GM23338 (cell line): ENCODE data around the gene EDEM2. TPM values are rescaled to one million over a fixed set of nuclear protein-coding genes. Genes with fewer than 3 reads are reported as not detected.
"Not testable (repeated sequence)": the region's sequence is repeated elsewhere in the genome, so short reads cannot be mapped to it uniquely, and the experiment has no call there.

Experiments used
- ATAC-seq: fragments of 200-7000 bp; cut with Tn5 transposase; 3 replicates; pipeline ENCODE4 v1.9.1; 2020
- DNase-seq: peaks from one replicate; pipeline ENCODE4 v3.0.0-alpha.2; 2015; ENCODE audit warnings: low spot score
- H2AFZ ChIP-seq: fragments of 200-600 bp; sonication (generic); 2 replicates; pipeline ENCODE4 v1.8.0; 2016; ENCODE audit warnings: antibody characterized with exemption, mild to moderate bottlenecking, moderate library complexity
- H3F3A ChIP-seq: fragments of 200-600 bp; sonication (generic); replicated peaks from 2 replicates; pipeline ENCODE4 v1.8.0; 2017; ENCODE audit warnings: antibody characterized with exemption, mixed run types, low read depth
- H3K27ac ChIP-seq: fragments of 200-600 bp; sonication (generic); 2 replicates; pipeline ENCODE4 v1.6.1; 2016; ENCODE audit warnings: low read depth
- H3K27me3 ChIP-seq: fragments of 200-600 bp; sonication (generic); 2 replicates; pipeline ENCODE4 v1.8.0; 2016; ENCODE audit warnings: mild to moderate bottlenecking, mixed run types, moderate library complexity; ENCODE audit not compliant: insufficient read depth
- H3K36me3 ChIP-seq: fragments of 200-600 bp; sonication (generic); 2 replicates; pipeline ENCODE4 v1.8.0; 2016; ENCODE audit warnings: mild to moderate bottlenecking; ENCODE audit not compliant: insufficient read depth
- H3K4me1 ChIP-seq: fragments of 200-600 bp; sonication (generic); 2 replicates; pipeline ENCODE4 v1.8.0; 2016; ENCODE audit warnings: mild to moderate bottlenecking, moderate library complexity; ENCODE audit not compliant: insufficient read depth
- H3K4me2 ChIP-seq: fragments of 200-600 bp; sonication (generic); 2 replicates; pipeline ENCODE4 v1.7.1; 2017; ENCODE audit warnings: mixed run types
- H3K4me3 ChIP-seq: fragments of 200-600 bp; sonication (generic); 2 replicates; pipeline ENCODE4 v1.6.1; 2016; ENCODE audit warnings: mixed run types
- H3K79me2 ChIP-seq: fragments of 200-600 bp; sonication (generic); replicated peaks from 2 replicates; pipeline ENCODE4 v1.8.0; 2017; ENCODE audit warnings: mild to moderate bottlenecking; ENCODE audit not compliant: insufficient read depth
- H3K9me2 ChIP-seq: fragments of 200-600 bp; sonication (generic); 2 replicates; pipeline ENCODE4 v1.8.0; 2017; ENCODE audit not compliant: insufficient read depth
- H4K20me1 ChIP-seq: fragments of 200-600 bp; sonication (generic); replicated peaks from 2 replicates; pipeline ENCODE4 v1.8.0; 2017; ENCODE audit warnings: mild to moderate bottlenecking; ENCODE audit not compliant: insufficient read depth
- H3K27ac Mint-ChIP-seq: 2 replicates; pipeline ENCODE4 v1.8.0; 2020; ENCODE audit warnings: inconsistent platforms, mild to moderate bottlenecking, moderate library complexity, mixed read lengths
- H3K27me3 Mint-ChIP-seq: 3 replicates; pipeline ENCODE4 v1.8.0; 2022; ENCODE audit warnings: low read depth, mild to moderate bottlenecking, moderate library complexity, mixed read lengths, inconsistent platforms; ENCODE audit not compliant: insufficient read depth, poor library complexity
- H3K36me3 Mint-ChIP-seq: 3 replicates; pipeline ENCODE4 v1.8.0; 2021; ENCODE audit warnings: low read depth, mild to moderate bottlenecking, inconsistent platforms, moderate library complexity, mixed read lengths
- H3K4me1 Mint-ChIP-seq: 3 replicates; pipeline ENCODE4 v1.8.0; 2020; ENCODE audit warnings: mild to moderate bottlenecking, inconsistent platforms, mixed read lengths
- H3K4me3 Mint-ChIP-seq: 3 replicates; pipeline ENCODE4 v1.8.0; 2021; ENCODE audit warnings: moderate library complexity, mild to moderate bottlenecking, inconsistent platforms, mixed read lengths
- H3K9me3 Mint-ChIP-seq: 3 replicates; pipeline ENCODE4 v1.8.0; 2020; ENCODE audit warnings: moderate library complexity, mild to moderate bottlenecking, inconsistent platforms, mixed read lengths
- CREB1 ChIP-seq: fragments of 250-450 bp; sonication (Bioruptor Pico); IDR thresholded peaks from 2 replicates; pipeline ENCODE4 v1.5.0; 2020; ENCODE audit warnings: low read depth, mild to moderate bottlenecking, moderate library complexity
- EZH2 ChIP-seq: fragments of 200-600 bp; sonication (generic); IDR thresholded peaks from one replicate; pipeline ENCODE4 v1.8.0; 2017; ENCODE audit warnings: antibody characterized with exemption, mild to moderate bottlenecking, low read depth; ENCODE audit not compliant: unreplicated experiment
- EZH2phosphoT487 ChIP-seq: fragments of 200-600 bp; sonication (generic); IDR thresholded peaks from one replicate; pipeline ENCODE4 v1.8.1; 2018; ENCODE audit warnings: antibody characterized with exemption; ENCODE audit not compliant: unreplicated experiment
- JUNB ChIP-seq: IDR thresholded peaks from one replicate; pipeline ENCODE4 v1.6.1; 2016; ENCODE audit warnings: antibody characterized with exemption; ENCODE audit not compliant: unreplicated experiment
- STAT1 ChIP-seq: IDR thresholded peaks from one replicate; pipeline ENCODE4 v1.6.1; 2016; ENCODE audit warnings: antibody characterized with exemption; ENCODE audit not compliant: unreplicated experiment
- ZNF114 ChIP-seq: fragments of 250-450 bp; sonication (Bioruptor Pico); IDR thresholded peaks from 2 replicates; pipeline ENCODE4 v1.5.0; 2020; ENCODE audit warnings: mild to moderate bottlenecking, moderate library complexity
- polyA plus RNA-seq: library from polyadenylated mRNA; unstranded; fragments of >200 nt; fragmentation: Nextera tagmentation; extraction: Ambion mirVana; gene quantifications from 2 replicates; pipeline ENCODE4 v1.2.1, GENCODE V29; 2016
- total RNA-seq: library from RNA; depleted of rRNA; stranded (reverse); fragments of >200 nt; shearing (Covaris generic); gene quantifications from 2 replicates; pipeline ENCODE4 v1.2.3, GENCODE V29; 2014
- TF ChIP-seq, protein P1 (sequence below): fragments of 250-450 bp; sonication (Bioruptor Pico); IDR thresholded peaks from 2 replicates; pipeline ENCODE4 v1.5.0; 2020; ENCODE audit warnings: mild to moderate bottlenecking, moderate library complexity
- TF ChIP-seq, protein P2 (sequence below): IDR thresholded peaks from 2 replicates; pipeline ENCODE4 v1.6.1; 2016; ENCODE audit warnings: antibody characterized with exemption

EDEM2 gene
- total and polyA plus RNA-seq, 2 experiments from 2014 or later, result 13.9 to 25.3 TPM

DNA sequence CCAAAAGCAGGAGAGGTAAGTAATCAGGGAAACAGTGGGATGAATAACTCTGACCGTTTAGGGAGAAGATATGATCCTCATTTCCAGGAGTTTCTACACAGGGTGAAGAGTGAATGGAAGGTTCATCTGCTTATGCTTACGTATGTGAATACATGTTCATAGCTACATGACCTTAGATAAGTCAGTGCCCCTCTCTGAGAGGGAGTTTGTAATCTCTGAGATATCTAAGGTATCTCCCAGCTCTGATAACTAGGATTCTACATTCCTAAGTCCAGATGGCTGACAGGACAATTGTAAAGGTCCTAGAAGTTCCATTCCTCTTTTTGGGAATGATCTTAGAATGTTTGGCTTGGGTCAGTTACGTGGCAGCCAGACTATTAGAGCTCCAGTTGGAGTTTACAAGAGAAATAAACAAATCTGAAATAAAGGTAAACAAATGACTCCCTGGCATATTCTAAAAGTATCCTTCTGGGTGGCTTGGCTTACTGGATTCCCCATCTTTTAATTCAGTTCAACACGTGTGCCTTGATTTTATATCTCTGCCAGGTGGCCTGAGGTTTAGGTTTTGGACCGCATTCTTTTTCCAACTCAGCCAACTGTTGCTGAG lies 40.6 kb upstream of the EDEM2 start:
- Histone ChIP-seq H4K20me1 (no peaks in the 10 kb centered on the region), H3K9me2 (0 out of 2 replicates have a peak, but pooled peaks cover 3% of the 10 kb centered on the region), H3K27ac (no peak overlapping the region), H3K4me3 (no peak overlapping the region), H3K79me2 (no peaks in the 10 kb centered on the region), H3K27me3 (no peaks in the 10 kb centered on the region), H3K4me1 (peaks cover 5% of the 10 kb centered on the region; the same call in 1 of the 2 replicates), H3K4me2 (no peak overlapping the region), H2AFZ (no peak overlapping the region), H3K36me3 (no peaks in the 10 kb centered on the region), H3F3A (no peaks in the 10 kb centered on the region)
- TF ChIP-seq EZH2phosphoT487, result no peak
- TF ChIP-seq JUNB, result no peak
- no peak for TF ChIP-seq EZH2
- DNase-seq (no peak), ATAC-seq (no peak)
- no peaks in the 10 kb centered on the region for H3K27me3 Mint-ChIP-seq
- peaks cover 6% of the 10 kb centered on the region; the same call in 1 of the 3 replicates for H3K36me3 Mint-ChIP-seq
- no peak overlapping the region for H3K4me3 Mint-ChIP-seq
- H3K4me1 Mint-ChIP-seq, result peaks cover 21% of the 10 kb centered on the region
- peaks cover 22% of the 10 kb centered on the region for H3K9me3 Mint-ChIP-seq
- no peak overlapping the region for H3K27ac Mint-ChIP-seq

DNA sequence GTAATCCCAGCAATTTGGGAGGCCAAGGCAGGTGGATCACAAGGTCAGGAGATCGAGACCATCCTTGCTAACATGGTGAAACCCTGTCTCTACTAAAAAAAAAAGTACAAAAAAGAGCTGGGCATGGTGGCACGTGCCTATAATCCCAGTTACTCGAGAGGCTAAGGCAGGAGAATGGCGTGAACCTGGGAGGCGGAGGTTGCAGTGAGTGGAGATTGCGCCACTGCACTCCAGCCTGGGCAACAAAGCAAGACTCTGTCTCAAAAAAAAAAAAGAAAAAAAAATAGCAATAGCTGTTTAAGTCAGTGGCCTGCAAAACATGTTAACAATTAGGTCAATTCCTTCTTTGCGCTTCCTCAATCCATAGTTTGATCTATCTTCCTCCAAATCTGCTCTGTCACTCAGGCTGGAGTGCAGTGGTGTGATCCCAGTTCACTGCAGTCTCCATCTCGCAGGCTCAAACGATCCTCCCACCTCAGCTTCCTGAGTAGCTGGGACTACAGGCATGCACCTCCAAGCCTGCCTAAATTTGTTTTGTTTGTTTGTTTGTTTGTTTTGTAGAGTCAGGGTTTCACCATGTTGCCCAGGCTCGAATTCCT lies 39.7 kb upstream of the EDEM2 start:
- DNase-seq, H3K4me1 ChIP-seq, H3K27ac ChIP-seq, H3K9me2 ChIP-seq, H3K27ac Mint-ChIP-seq, ATAC-seq, H4K20me1 ChIP-seq, H3K4me3 ChIP-seq, H2AFZ ChIP-seq, H3F3A ChIP-seq, H3K36me3 ChIP-seq, H3K27me3 ChIP-seq, H3K36me3 Mint-ChIP-seq, H3K79me2 ChIP-seq, H3K4me3 Mint-ChIP-seq, H3K4me2 ChIP-seq, H3K27me3 Mint-ChIP-seq: not testable (repeated sequence)
- Mint-ChIP-seq H3K4me1 (peaks cover 14% of the 10 kb centered on the region), H3K9me3 (peaks cover 22% of the 10 kb centered on the region)

DNA sequence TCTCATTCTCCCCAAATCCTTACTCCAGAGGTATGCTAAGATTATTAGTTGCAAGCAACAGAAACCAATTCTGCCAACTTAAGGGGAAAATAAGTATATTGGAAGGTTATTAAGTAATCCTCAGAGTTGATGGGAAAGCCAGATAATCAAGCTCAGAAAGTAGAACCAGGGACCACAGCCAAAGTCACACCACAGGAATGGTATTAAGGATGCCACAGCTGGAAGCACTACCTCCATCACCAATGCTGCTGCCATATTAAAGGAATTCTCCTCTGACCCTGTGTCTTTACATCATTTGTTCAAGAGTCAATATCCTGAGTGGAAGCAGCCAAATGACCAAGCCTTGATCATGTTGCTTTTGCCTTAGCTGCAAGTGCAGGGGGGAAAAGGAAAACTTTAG lies 34.6 kb upstream of the EDEM2 start:
- H3K9me3 Mint-ChIP-seq, result peaks cover 3% of the 10 kb centered on the region; the same call in 1 of the 3 replicates
- Histone ChIP-seq H3K79me2 (no peaks in the 10 kb centered on the region), H2AFZ (no peak overlapping the region), H3F3A (no peaks in the 10 kb centered on the region), H3K4me2 (no peak overlapping the region), H3K4me3 (no peak overlapping the region), H3K9me2 (0 out of 2 replicates have a peak, but pooled peaks cover 3% of the 10 kb centered on the region), H3K27me3 (no peaks in the 10 kb centered on the region), H3K27ac (no peak overlapping the region), H3K36me3 (no peaks in the 10 kb centered on the region), H3K4me1 (no peaks in the 10 kb centered on the region), H4K20me1 (no peaks in the 10 kb centered on the region)
- no peak for DNase-seq
- no peak overlapping the region for H3K27ac Mint-ChIP-seq
- H3K4me3 Mint-ChIP-seq, result no peak overlapping the region
- H3K4me1 Mint-ChIP-seq, result no peaks in the 10 kb centered on the region
- H3K36me3 Mint-ChIP-seq, result peaks cover 7% of the 10 kb centered on the region; the same call in 2 of the 3 replicates
- H3K27me3 Mint-ChIP-seq, result no peaks in the 10 kb centered on the region
- no peak for ATAC-seq
- TF ChIP-seq, protein P1, sequence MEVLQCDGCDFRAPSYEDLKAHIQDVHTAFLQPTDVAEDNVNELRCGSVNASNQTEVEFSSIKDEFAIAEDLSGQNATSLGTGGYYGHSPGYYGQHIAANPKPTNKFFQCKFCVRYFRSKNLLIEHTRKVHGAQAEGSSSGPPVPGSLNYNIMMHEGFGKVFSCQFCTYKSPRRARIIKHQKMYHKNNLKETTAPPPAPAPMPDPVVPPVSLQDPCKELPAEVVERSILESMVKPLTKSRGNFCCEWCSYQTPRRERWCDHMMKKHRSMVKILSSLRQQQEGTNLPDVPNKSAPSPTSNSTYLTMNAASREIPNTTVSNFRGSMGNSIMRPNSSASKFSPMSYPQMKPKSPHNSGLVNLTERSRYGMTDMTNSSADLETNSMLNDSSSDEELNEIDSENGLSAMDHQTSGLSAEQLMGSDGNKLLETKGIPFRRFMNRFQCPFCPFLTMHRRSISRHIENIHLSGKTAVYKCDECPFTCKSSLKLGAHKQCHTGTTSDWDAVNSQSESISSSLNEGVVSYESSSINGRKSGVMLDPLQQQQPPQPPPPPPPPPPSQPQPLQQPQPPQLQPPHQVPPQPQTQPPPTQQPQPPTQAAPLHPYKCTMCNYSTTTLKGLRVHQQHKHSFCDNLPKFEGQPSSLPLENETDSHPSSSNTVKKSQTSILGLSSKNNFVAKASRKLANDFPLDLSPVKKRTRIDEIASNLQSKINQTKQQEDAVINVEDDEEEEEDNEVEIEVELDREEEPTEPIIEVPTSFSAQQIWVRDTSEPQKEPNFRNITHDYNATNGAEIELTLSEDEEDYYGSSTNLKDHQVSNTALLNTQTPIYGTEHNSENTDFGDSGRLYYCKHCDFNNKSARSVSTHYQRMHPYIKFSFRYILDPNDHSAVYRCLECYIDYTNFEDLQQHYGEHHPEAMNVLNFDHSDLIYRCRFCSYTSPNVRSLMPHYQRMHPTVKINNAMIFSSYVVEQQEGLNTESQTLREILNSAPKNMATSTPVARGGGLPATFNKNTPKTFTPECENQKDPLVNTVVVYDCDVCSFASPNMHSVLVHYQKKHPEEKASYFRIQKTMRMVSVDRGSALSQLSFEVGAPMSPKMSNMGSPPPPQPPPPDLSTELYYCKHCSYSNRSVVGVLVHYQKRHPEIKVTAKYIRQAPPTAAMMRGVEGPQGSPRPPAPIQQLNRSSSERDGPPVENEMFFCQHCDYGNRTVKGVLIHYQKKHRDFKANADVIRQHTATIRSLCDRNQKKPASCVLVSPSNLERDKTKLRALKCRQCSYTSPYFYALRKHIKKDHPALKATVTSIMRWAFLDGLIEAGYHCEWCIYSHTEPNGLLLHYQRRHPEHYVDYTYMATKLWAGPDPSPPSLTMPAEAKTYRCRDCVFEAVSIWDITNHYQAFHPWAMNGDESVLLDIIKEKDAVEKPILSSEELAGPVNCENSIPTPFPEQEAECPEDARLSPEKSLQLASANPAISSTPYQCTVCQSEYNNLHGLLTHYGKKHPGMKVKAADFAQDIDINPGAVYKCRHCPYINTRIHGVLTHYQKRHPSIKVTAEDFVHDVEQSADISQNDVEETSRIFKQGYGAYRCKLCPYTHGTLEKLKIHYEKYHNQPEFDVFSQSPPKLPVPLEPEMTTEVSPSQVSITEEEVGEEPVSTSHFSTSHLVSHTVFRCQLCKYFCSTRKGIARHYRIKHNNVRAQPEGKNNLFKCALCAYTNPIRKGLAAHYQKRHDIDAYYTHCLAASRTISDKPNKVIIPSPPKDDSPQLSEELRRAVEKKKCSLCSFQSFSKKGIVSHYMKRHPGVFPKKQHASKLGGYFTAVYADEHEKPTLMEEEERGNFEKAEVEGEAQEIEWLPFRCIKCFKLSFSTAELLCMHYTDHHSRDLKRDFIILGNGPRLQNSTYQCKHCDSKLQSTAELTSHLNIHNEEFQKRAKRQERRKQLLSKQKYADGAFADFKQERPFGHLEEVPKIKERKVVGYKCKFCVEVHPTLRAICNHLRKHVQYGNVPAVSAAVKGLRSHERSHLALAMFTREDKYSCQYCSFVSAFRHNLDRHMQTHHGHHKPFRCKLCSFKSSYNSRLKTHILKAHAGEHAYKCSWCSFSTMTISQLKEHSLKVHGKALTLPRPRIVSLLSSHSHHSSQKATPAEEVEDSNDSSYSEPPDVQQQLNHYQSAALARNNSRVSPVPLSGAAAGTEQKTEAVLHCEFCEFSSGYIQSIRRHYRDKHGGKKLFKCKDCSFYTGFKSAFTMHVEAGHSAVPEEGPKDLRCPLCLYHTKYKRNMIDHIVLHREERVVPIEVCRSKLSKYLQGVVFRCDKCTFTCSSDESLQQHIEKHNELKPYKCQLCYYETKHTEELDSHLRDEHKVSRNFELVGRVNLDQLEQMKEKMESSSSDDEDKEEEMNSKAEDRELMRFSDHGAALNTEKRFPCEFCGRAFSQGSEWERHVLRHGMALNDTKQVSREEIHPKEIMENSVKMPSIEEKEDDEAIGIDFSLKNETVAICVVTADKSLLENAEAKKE, result no peak
- TF ChIP-seq, protein P2, sequence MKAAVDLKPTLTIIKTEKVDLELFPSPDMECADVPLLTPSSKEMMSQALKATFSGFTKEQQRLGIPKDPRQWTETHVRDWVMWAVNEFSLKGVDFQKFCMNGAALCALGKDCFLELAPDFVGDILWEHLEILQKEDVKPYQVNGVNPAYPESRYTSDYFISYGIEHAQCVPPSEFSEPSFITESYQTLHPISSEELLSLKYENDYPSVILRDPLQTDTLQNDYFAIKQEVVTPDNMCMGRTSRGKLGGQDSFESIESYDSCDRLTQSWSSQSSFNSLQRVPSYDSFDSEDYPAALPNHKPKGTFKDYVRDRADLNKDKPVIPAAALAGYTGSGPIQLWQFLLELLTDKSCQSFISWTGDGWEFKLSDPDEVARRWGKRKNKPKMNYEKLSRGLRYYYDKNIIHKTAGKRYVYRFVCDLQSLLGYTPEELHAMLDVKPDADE, result no peak
- TF ChIP-seq STAT1 (no peak), ZNF114 (CRISPR knock-in tag) (no peak), EZH2phosphoT487 (no peak), CREB1 (CRISPR knock-in tag) (no peak)
